Erythroblast (primary cell): ENCODE results near the gene MRPL14.

Experiments used
- GATA1 ChIP-seq: IDR thresholded peaks from 2 replicates; pipeline ENCODE4 v1.6.1; 2011; ENCODE audit warnings: low read depth, mild to moderate bottlenecking, control low read depth, low read length, moderate library complexity
- POLR2A ChIP-seq: IDR thresholded peaks from 2 replicates; pipeline ENCODE4 v1.6.1; 2011; ENCODE audit warnings: mild to moderate bottlenecking, low read length

GRCh38 chr6:44166591-44167184 lies 39.4 kb upstream of the MRPL14 start:
- TF ChIP-seq POLR2A: no peak
- no peak for TF ChIP-seq GATA1
